ENCODE results near the gene PIP4K2A.
"Not testable (repeated sequence)": the region's sequence is repeated elsewhere in the genome, so short reads cannot be mapped to it uniquely, and the experiment has no call there.

The PIP4K2A gene

GRCh38 chr10:22714479-22715289 is at the start of gene PIP4K2A:
Gene PIP4K2A (minus strand): TSS chr10:22714578. CDS start chr10:22714326, 252 bp downstream.
- DNase-seq (ENCODE audit: low read depth, low spot score) = peak; percentile 55

DNA sequence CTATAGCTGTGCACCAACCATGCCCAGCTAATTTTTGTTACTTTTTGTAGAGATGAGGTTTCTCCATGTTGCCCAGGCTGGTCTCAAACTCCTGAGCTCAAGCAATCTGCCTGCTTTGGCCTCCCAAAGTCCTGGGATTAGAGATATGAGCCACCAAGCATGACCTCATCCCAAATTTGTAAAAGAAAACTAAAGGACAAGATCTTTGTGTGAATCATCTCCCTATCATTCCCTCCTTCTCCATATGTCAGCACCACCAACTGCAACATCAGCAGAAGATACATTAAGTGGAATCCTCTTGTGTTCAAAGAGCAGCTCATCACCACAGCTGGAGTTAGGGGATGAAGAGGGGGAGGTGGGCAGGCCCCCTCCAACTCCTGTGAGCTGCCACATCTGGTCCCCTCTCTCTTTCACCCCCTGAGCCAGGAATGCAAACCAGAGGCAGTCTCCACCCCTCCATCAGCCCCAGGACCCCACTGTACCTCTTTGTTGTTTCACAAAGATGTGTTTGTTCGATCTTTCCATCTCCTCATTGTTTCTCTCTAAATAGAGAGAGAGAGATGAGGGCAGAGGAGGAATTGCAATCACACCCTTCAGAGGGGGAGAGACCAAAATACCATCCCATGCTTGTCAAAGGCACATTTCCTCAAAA is 47.3 kb upstream of the PIP4K2A start:
- DNase-seq (ENCODE audit: low read depth, low spot score) = no peak

GRCh38 chr10:22760025-22760424 is 45.6 kb upstream of the PIP4K2A start:
- DNase-seq (ENCODE audit: low read depth, low spot score) = no peak

DNA sequence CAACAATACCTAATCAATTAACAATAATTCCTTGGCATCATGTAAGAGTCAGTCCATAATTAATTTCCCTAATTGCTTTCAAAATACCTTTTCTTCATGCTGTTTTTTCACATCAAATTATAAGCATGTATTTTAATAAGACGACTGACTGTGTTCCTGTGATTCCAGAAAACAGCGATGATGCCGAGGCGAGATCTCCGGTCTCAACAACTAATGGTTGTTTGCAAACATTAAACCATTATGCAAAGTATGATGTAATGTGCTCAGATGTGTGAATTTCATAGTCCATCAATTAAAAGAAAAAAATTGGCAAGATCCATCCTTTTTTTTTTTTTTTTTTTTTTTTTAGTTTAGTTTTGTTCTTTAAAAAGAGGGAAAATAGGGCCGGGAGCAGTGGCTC is 44.5 kb upstream of the PIP4K2A start:
- DNase-seq (ENCODE audit: low read depth, low spot score) = no peak

- DNase-seq (ENCODE audit: low read depth, low spot score) = no peak
Measured at GRCh38 chr10:22754296-22754695, 39.9 kb upstream of the PIP4K2A start.

GRCh38 chr10:22753786-22754185 is 39.4 kb upstream of the PIP4K2A start:
- no peak for DNase-seq (ENCODE audit: low read depth, low spot score)

DNA sequence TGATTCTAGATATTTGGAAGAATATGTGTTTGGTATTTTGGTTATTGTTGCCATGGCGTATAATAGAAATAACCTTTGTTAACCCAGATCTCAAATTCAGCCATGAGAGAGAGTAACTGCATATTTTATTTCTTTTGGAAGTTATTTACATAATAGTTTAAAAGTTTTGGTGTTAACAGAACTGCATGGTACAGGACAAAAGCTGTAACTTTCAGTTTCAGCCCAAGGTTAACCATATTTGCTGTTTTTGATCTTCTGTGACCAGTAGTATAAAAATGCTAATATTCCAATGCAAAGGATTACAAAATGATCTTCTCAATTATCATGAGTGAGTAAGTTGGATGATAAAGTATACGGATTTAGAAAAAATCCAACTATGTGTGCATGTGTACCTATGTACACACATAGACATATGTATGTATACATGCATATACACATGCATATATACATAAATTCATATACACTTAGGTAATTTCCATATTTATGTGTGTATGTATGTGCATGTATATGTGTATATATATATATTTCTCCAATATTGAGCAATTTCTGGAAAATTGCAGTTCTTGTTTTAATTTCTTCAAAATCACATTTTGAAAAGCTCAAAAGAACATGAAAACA is 38.0 kb upstream of the PIP4K2A start:
- DNase-seq (ENCODE audit: low read depth, low spot score) = no peak

GRCh38 chr10:22750131-22750530 is 35.8 kb upstream of the PIP4K2A start:
- DNase-seq (ENCODE audit: low read depth, low spot score) = no peak

DNA sequence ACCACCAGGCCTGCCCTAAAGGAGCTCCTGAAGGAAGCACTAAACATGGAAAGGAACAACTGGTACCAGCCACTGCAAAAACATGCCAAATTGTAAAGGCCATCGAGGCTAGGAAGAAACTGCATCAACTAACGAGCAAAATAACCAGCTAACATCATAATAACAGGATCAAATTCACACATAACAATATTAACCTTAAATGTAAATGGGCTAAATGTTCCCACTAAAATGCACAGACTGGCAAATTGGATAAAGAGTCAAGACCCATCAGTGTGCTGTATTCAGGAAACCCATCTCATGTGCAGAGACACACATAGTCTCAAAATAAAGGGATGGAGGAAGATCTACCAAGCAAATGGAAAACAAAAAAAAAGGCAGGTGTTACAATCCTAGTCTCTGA is 30.5 kb upstream of the PIP4K2A start:
- not testable (repeated sequence) for DNase-seq (ENCODE audit: low read depth, low spot score)

GRCh38 chr10:22742678-22743077 is 28.3 kb upstream of the PIP4K2A start:
- DNase-seq (ENCODE audit: low read depth, low spot score) = no peak

- DNase-seq (ENCODE audit: low read depth, low spot score) = not testable (repeated sequence)
Measured at GRCh38 chr10:22741631-22742030, 27.3 kb upstream of the PIP4K2A start.

DNA sequence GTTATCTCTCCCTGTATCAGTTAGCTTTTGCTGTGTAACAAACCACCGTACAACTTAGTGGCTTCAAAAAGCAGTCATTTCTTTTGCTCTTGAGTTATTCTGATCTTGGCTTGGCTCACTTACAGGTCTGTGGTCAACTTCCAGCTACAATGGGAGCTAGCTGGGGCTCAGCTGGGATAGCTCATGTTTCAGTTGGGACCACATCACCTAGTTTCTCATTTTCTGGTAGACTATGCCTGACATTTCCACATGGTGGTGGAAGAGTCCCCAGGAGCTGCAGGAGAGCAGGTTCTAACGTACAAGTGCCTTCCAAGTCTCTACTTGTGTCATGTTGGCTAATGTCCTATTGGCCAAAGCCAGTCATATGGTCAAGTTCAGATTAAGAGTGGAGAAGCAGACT is 25.8 kb upstream of the PIP4K2A start:
- DNase-seq (ENCODE audit: low read depth, low spot score) = no peak

GRCh38 chr10:22737587-22737986 is 23.2 kb upstream of the PIP4K2A start:
- DNase-seq (ENCODE audit: low read depth, low spot score) = no peak

- DNase-seq (ENCODE audit: low read depth, low spot score) = no peak
Measured at GRCh38 chr10:22736134-22736533, 21.8 kb upstream of the PIP4K2A start.

- no peak for DNase-seq (ENCODE audit: low read depth, low spot score)
Measured at GRCh38 chr10:22733992-22734391, 19.6 kb upstream of the PIP4K2A start.

GRCh38 chr10:22727663-22728062 is 13.3 kb upstream of the PIP4K2A start:
- no peak for DNase-seq (ENCODE audit: low read depth, low spot score)

DNA sequence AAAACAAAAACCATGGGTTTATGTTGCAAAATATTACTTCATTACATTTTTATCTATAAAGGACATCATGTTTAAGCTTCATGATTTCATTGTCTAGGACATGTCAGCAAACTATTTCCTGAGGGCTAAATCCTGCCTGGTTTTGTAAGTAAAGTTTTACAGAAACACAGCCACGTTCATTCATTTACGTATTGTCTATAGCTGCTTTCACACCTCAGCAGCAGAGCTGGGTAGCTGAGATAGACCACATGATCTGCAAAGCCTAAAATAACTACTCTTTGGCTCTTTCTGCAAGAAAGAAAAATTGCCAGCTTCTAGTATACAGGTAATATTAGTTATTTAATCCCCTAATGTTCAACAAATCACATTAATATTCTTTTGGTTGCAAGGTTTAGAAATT is 12.7 kb upstream of the PIP4K2A start:
- DNase-seq (ENCODE audit: low read depth, low spot score) = no peak

GRCh38 chr10:22724773-22725172 is 10.4 kb upstream of the PIP4K2A start:
- no peak for DNase-seq (ENCODE audit: low read depth, low spot score)

GRCh38 chr10:22723783-22724182 is 9.4 kb upstream of the PIP4K2A start:
- DNase-seq (ENCODE audit: low read depth, low spot score) = no peak

GRCh38 chr10:22723343-22723779 is 9.0 kb upstream of the PIP4K2A start:
- no peak for DNase-seq (ENCODE audit: low read depth, low spot score)

DNA sequence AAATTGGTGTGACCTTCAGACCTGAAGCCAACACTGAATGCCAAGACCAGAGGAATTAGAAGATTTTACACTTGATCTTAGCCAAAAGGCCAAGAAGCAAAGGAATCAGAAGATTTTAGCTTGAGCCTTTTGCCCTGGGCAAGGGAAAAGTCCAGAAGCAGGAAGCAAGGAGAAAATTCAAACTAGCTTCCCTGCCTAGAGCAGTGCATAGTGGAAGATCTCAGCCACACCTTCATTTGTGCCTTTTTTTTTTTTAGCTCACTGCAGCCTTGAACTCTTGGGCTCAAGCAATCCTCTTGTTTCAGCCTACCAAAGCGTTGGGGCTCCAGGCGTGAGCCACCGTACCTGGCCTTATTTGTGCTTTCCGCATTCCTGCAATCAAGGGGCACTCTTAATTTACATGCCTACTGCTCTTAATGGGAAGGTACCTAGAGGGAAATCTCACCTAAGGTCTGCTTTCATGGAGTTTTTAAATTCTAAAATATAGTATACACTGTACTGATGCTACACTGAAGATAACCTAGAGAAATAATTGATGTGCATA is 8.3 kb upstream of the PIP4K2A start:
- DNase-seq (ENCODE audit: low read depth, low spot score) = no peak

DNA sequence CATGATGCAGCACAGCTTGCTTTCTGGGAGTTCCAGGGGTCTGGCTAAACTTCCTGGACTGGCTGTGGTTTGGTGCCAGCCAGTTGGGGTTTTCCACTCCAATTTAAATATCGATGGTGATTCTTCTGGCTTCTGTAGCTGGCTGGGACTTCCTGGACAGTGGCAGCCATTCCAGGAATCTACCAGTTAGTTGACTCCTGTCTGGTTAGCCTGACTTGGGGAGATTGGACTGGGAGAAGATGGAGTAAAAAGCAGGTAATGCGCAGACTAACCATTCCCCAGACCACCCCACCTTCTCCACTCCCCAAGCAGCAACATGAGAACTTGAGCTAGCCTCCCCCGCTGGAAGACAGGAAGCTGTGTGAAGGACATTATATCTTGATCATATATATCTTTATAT is 6.3 kb upstream of the PIP4K2A start:
- DNase-seq (ENCODE audit: low read depth, low spot score) = no peak
